Glutamatergic neuron (in vitro differentiated cells): ENCODE data around the gene MRPL39. TPM values are rescaled to one million over a fixed set of nuclear protein-coding genes. Genes with fewer than 3 reads are reported as not detected.

Source experiments
- DNase-seq: peaks from one replicate; pipeline ENCODE4 v3.0.0; 2022
- H3K27ac Mint-ChIP-seq: one replicate; pipeline ENCODE4 v1.8.0; 2020; ENCODE audit warnings: mild to moderate bottlenecking, mixed read lengths, inconsistent platforms; ENCODE audit not compliant: unreplicated experiment
- H3K27me3 Mint-ChIP-seq: one replicate; pipeline ENCODE4 v1.8.0; 2020; ENCODE audit warnings: mild to moderate bottlenecking, moderate library complexity, mixed read lengths, inconsistent platforms; ENCODE audit not compliant: unreplicated experiment
- H3K36me3 Mint-ChIP-seq: one replicate; pipeline ENCODE4 v1.8.0; 2020; ENCODE audit warnings: mild to moderate bottlenecking, mixed read lengths, inconsistent platforms; ENCODE audit not compliant: unreplicated experiment
- H3K4me1 Mint-ChIP-seq: one replicate; pipeline ENCODE4 v1.8.0; 2020; ENCODE audit warnings: mild to moderate bottlenecking, low read depth, mixed read lengths, inconsistent platforms; ENCODE audit not compliant: unreplicated experiment
- H3K4me3 Mint-ChIP-seq: one replicate; pipeline ENCODE4 v1.8.0; 2020; ENCODE audit warnings: mild to moderate bottlenecking, mixed read lengths, inconsistent platforms; ENCODE audit not compliant: unreplicated experiment
- H3K9me3 Mint-ChIP-seq: one replicate; pipeline ENCODE4 v1.8.0; 2020; ENCODE audit warnings: mild to moderate bottlenecking, moderate library complexity, mixed read lengths, inconsistent platforms; ENCODE audit not compliant: unreplicated experiment
- total RNA-seq: library from RNA; stranded (reverse); fragmentation: NEBNext Ultra II Directional; extraction: Animal tissue kit (Norgen Biotek cat#: 25700); gene quantifications from one replicate; pipeline ENCODE4 v1.2.1, GENCODE V29; 2021; ENCODE audit not compliant: unreplicated experiment
- TF ChIP-seq, protein P1 (sequence below): fragments of 200-600 bp; sonication (generic); IDR thresholded peaks from one replicate; pipeline ENCODE4 v1.5.0; 2021; ENCODE audit not compliant: partially characterized antibody, unreplicated experiment

Gene MRPL39
- total RNA-seq, 1 donor from 2014 or later = 26.1 TPM

DNA sequence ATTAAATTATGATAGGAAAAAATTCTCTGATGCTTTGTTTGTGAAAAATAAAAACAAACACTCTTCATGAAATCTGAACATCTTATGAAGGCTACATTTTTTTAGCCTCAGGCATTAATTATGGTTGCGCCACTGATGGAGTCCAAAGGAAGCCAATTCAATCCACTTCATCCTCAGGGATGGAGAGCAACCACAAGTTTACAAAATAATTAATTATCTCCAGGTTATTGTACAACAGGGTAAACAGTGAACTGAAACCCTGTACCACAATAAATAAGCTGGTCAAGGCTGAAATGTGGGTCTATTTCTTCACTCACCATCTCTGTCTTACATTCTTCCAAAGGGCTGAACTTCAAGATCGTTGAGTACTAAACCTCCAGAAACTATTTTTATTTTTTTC, 49.2 kb downstream of the MRPL39 start:
- TF ChIP-seq, protein P1, sequence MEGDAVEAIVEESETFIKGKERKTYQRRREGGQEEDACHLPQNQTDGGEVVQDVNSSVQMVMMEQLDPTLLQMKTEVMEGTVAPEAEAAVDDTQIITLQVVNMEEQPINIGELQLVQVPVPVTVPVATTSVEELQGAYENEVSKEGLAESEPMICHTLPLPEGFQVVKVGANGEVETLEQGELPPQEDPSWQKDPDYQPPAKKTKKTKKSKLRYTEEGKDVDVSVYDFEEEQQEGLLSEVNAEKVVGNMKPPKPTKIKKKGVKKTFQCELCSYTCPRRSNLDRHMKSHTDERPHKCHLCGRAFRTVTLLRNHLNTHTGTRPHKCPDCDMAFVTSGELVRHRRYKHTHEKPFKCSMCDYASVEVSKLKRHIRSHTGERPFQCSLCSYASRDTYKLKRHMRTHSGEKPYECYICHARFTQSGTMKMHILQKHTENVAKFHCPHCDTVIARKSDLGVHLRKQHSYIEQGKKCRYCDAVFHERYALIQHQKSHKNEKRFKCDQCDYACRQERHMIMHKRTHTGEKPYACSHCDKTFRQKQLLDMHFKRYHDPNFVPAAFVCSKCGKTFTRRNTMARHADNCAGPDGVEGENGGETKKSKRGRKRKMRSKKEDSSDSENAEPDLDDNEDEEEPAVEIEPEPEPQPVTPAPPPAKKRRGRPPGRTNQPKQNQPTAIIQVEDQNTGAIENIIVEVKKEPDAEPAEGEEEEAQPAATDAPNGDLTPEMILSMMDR = no peak
- DNase-seq = no peak
- Mint-ChIP-seq H3K9me3 (peaks cover 4% of the 10 kb centered on the region), H3K27ac (no peak overlapping the region), H3K4me1 (no peaks in the 10 kb centered on the region), H3K36me3 (peaks cover 6% of the 10 kb centered on the region), H3K4me3 (no peak overlapping the region), H3K27me3 (peaks cover 9% of the 10 kb centered on the region)

DNA sequence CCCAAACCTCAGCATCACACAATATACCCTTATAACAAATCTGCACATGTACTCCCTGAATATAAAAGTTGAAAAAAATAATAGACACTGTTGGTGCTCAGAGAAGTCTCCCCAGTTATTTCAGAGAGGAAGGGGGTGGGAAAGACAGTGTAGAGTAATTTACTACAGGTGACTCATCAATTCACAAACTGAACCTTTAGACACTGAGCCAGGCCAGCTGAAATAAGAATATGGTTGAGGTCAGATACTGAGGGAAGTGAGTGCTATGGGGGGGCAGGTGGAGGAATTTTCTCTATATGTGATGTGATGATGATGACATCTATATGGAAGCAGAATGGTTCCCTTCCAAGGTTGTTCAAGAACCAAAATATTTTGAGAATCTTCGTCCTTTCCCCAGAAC, 50.1 kb downstream of the MRPL39 start:
- no peaks in the 10 kb centered on the region for H3K4me1 Mint-ChIP-seq
- peaks cover 6% of the 10 kb centered on the region for H3K36me3 Mint-ChIP-seq
- TF ChIP-seq, protein P1 = no peak
- DNase-seq = no peak
- no peak overlapping the region for H3K27ac Mint-ChIP-seq
- peaks cover 4% of the 10 kb centered on the region for H3K9me3 Mint-ChIP-seq
- no peak overlapping the region for H3K4me3 Mint-ChIP-seq
- peaks cover 6% of the 10 kb centered on the region for H3K27me3 Mint-ChIP-seq

DNA sequence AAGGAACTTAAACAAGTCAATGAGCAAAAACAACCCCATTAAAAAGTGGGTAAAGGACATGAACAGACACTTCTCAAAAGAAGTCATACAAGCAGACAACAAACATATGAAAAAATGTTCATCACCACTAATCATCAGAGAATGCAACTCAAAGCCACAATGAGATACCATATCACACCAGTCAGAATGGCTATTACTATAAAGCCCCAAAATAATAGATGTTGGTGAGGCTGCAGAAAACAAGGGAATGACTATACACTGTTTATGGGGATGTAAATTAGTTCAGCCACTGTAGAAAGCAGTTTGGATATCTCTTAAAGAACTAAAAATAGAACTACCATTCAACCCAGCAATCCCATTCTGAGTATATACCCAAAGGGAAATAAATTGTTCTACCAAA, 51.2 kb downstream of the MRPL39 start:
- H3K27me3 Mint-ChIP-seq = peaks cover 2% of the 10 kb centered on the region
- no peak overlapping the region for H3K4me3 Mint-ChIP-seq
- no peaks in the 10 kb centered on the region for H3K4me1 Mint-ChIP-seq
- peaks cover 1% of the 10 kb centered on the region for H3K9me3 Mint-ChIP-seq
- H3K27ac Mint-ChIP-seq = no peak overlapping the region
- TF ChIP-seq, protein P1 = no peak
- peaks cover 3% of the 10 kb centered on the region for H3K36me3 Mint-ChIP-seq
- DNase-seq = no peak

GRCh38 chr21:25555492-25555891, 51.8 kb downstream of the MRPL39 start:
- H3K36me3 Mint-ChIP-seq = no peaks in the 10 kb centered on the region
- no peak overlapping the region for H3K27ac Mint-ChIP-seq
- no peak overlapping the region for H3K4me3 Mint-ChIP-seq
- no peaks in the 10 kb centered on the region for H3K9me3 Mint-ChIP-seq
- H3K27me3 Mint-ChIP-seq = no peaks in the 10 kb centered on the region
- TF ChIP-seq, protein P1 = no peak
- no peak for DNase-seq
- H3K4me1 Mint-ChIP-seq = no peaks in the 10 kb centered on the region

DNA sequence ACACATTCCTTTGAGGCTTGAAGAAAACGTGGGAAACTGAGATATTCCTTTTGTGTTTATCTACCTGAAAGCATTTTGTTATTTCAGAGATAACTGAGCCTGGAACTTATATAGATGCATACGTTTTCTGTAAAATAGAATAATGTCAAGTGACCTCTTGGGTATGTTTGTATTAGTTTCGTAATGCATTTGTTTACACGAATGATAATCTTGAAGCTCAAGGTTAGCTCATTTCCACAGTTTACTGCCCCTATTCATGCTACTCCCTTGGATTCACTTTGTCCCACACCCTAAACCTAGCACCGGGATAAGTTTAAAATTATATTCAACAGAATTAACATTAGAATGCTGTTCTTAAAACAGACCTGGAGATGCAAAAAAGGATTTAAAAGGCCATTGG, 54.4 kb downstream of the MRPL39 start:
- TF ChIP-seq, protein P1 = no peak
- Mint-ChIP-seq H3K27ac (no peak overlapping the region), H3K36me3 (no peaks in the 10 kb centered on the region), H3K9me3 (no peaks in the 10 kb centered on the region), H3K4me3 (no peak overlapping the region), H3K4me1 (no peaks in the 10 kb centered on the region), H3K27me3 (no peaks in the 10 kb centered on the region)
- no peak for DNase-seq
